K562 (cell line): ENCODE measurements around the gene SMG6. TPM values are rescaled to one million over a fixed set of nuclear protein-coding genes. Genes with fewer than 3 reads are reported as not detected.

Experiments
- ATAC-seq: fragments of 200-7000 bp; cut with Tn5 transposase; 3 replicates; pipeline ENCODE4 v1.9.1; 2020; ENCODE audit warnings: moderate library complexity
- BruUV-seq: library from RNA; stranded (reverse); fragments of 400-500 nt; replicated peaks from 2 replicates; lab custom pipeline; 2021; lab: Mats Ljungman, UMichigan
- CTCF ChIA-PET: fragments of 300-600 bp; formaldehyde crosslinking; extraction: SDS; loops from one replicate; lab custom pipeline; 2021; ENCODE audit warnings: low intra/inter-chr PET ratio; lab: Yijun Ruan, JAX
- POLR2A ChIA-PET: fragments of 300-600, 350-650 bp; sonication (Branson Sonifier 250); formaldehyde crosslinking; extraction: SDS; loops from one replicate; lab custom pipeline; 2021; ENCODE audit warnings: antibody characterized with exemption, inconsistent platforms; lab: Yijun Ruan, JAX
- DNase-seq, 4 experiments: peaks; one replicate each; pipeline versions ENCODE4 v3.0.0 to v3.0.0-alpha.2; 2011 to 2018; ENCODE audit warnings: low spot score in 3 of 4, mixed read lengths in 3 of 4; ENCODE audit errors: extremely low read depth in 1 of 4
- FAIRE-seq: peaks from 2 replicates; lab custom pipeline; 2011; peaks lifted over from hg19 to GRCh38; lab: Jason Lieb, UNC
- H2AFZ ChIP-seq: 2 replicates; pipeline ENCODE4 v1.6.0; 2011; ENCODE audit warnings: low read depth, low read length, control low read depth, inconsistent platforms
- H3K27ac ChIP-seq: fragments of 200-600 bp; 3 replicates; pipeline ENCODE4 v1.8.0; 2011; ENCODE audit warnings: low read depth, mild to moderate bottlenecking, control low read depth, inconsistent platforms, low read length, moderate library complexity, mixed read lengths; ENCODE audit errors: extremely low read depth
- H3K27me3 ChIP-seq, 2 experiments: fragments of 300-600 bp in 1 of 2; 2 replicates in 1 of 2; 3 replicates in 1 of 2; pipeline versions ENCODE4 v1.6.0 to v1.8.0; 2011; ENCODE audit warnings: inconsistent platforms in 2 of 2, low read length in 2 of 2, mild to moderate bottlenecking in 1 of 2, mixed read lengths in 1 of 2, moderate library complexity in 1 of 2; ENCODE audit not compliant: control insufficient read depth in 2 of 2, insufficient read depth in 2 of 2
- H3K36me3 ChIP-seq: fragments of 300-600 bp; 3 replicates; pipeline ENCODE4 v1.8.0; 2011; ENCODE audit warnings: mild to moderate bottlenecking, low read length, inconsistent platforms; ENCODE audit not compliant: control insufficient read depth, insufficient read depth
- H3K4me1 ChIP-seq, 2 experiments: fragments of 200-600 bp in 1 of 2; replicated peaks in 1 of 2; 2 replicates in 1 of 2; 3 replicates in 1 of 2; pipeline versions ENCODE4 v1.5.1 to v1.8.0; 2011; ENCODE audit warnings: inconsistent platforms in 2 of 2, low read length in 2 of 2, mild to moderate bottlenecking in 1 of 2, mixed read lengths in 1 of 2, moderate library complexity in 1 of 2; ENCODE audit not compliant: control insufficient read depth in 2 of 2, insufficient read depth in 2 of 2
- H3K4me2 ChIP-seq: 2 replicates; pipeline ENCODE4 v1.6.1; 2011; ENCODE audit warnings: low read length, control low read depth, inconsistent platforms, mixed read lengths; ENCODE audit not compliant: insufficient read depth
- H3K4me3 ChIP-seq: fragments of 200-600 bp; sonication (generic), shearing (Covaris generic); 2 replicates; pipeline ENCODE4 v1.5.1; 2016; ENCODE audit warnings: control low read depth, inconsistent platforms
- H3K79me2 ChIP-seq: fragments of 200-600 bp; 3 replicates; pipeline ENCODE4 v1.8.0; 2011; ENCODE audit warnings: low read length, inconsistent platforms; ENCODE audit not compliant: control insufficient read depth, insufficient read depth
- H3K9ac ChIP-seq, 2 experiments: 2 replicates each; pipeline versions ENCODE4 v1.6.0 to v1.6.1; 2011; ENCODE audit warnings: low read depth in 2 of 2, low read length in 2 of 2, control low read depth in 1 of 2, inconsistent platforms in 1 of 2, mild to moderate bottlenecking in 1 of 2, mixed read lengths in 1 of 2; ENCODE audit not compliant: insufficient read depth in 1 of 2
- H3K9me1 ChIP-seq: one replicate; pipeline ENCODE4 v1.6.0; 2011; ENCODE audit warnings: inconsistent platforms, mild to moderate bottlenecking, low read length, moderate library complexity; ENCODE audit not compliant: control insufficient read depth, insufficient read depth
- H3K9me3 ChIP-seq: replicated peaks from 2 replicates; pipeline ENCODE4 v1.5.1; 2011; ENCODE audit warnings: low read depth, low read length, inconsistent platforms; ENCODE audit not compliant: control insufficient read depth, insufficient read depth
- H4K20me1 ChIP-seq: replicated peaks from 2 replicates; pipeline ENCODE4 v1.6.1; 2011; ENCODE audit warnings: low read length, inconsistent platforms, mixed read lengths; ENCODE audit not compliant: control insufficient read depth, insufficient read depth
- BRD9 ChIP-seq: fragments of 450-650 bp; IDR thresholded peaks from 2 replicates; pipeline ENCODE4 v1.6.1; 2018; ENCODE audit warnings: low read depth; ENCODE audit not compliant: partially characterized antibody
- CXXC5 ChIP-seq: fragments of 250-450 bp; sonication (Bioruptor Pico); IDR thresholded peaks from 2 replicates; pipeline ENCODE4 v1.8.0; 2022; ENCODE audit warnings: inconsistent platforms, mild to moderate bottlenecking, moderate library complexity
- GTF3C2 ChIP-seq: IDR thresholded peaks from 3 replicates; pipeline ENCODE4 v1.6.1; 2011; ENCODE audit warnings: borderline replicate concordance, mild to moderate bottlenecking, moderate library complexity; ENCODE audit not compliant: insufficient read length; ENCODE audit errors: extremely low read depth
- HDAC2 ChIP-seq: fragments of 450-650 bp; IDR thresholded peaks from 2 replicates; pipeline ENCODE4 v1.6.1; 2016; ENCODE audit warnings: mild to moderate bottlenecking
- KAT2B ChIP-seq: IDR thresholded peaks from one replicate; pipeline ENCODE4 v1.6.1; 2012; ENCODE audit warnings: low read depth, mild to moderate bottlenecking, control low read depth, inconsistent platforms, low read length, moderate library complexity
- MCM5 ChIP-seq: fragments of 450-650 bp; IDR thresholded peaks from 2 replicates; pipeline ENCODE4 v1.6.1; 2016; ENCODE audit warnings: low read depth
- MEF2D ChIP-seq: conservative IDR thresholded peaks from 2 replicates; pipeline ENCODE4 v1.6.1; 2016; ENCODE audit warnings: low read depth, missing genetic modification characterization, missing compliant biosample characterization
- NCOR1 ChIP-seq: fragments of 450-650 bp; IDR thresholded peaks from 2 replicates; pipeline ENCODE4 v1.6.1; 2016; ENCODE audit warnings: mild to moderate bottlenecking, moderate library complexity
- NUFIP1 ChIP-seq: fragments of 450-650 bp; IDR thresholded peaks from 2 replicates; pipeline ENCODE4 v1.6.1; 2018; ENCODE audit not compliant: partially characterized antibody
- SMAD3 ChIP-seq: fragments of 450-650 bp; formaldehyde crosslinking; conservative IDR thresholded peaks from 2 replicates; pipeline ENCODE4 v1.4.0; 2020; ENCODE audit warnings: mild to moderate bottlenecking
- SNRNP70 ChIP-seq: fragments of 200-400 bp; formaldehyde crosslinking; optimal IDR thresholded peaks from 2 replicates; pipeline ENCODE3; 2017; ENCODE audit warnings: low read depth, low read length
- ZHX1 ChIP-seq: fragments of 150-350 bp; conservative IDR thresholded peaks from 2 replicates; pipeline ENCODE4 v1.6.1; 2014; ENCODE audit warnings: low read length
- WGBS: fragments of 100-300 bp; shearing (Covaris generic); methylation state at CpG from one replicate; pipeline ENCODE4 v1.1.6; 2016; ENCODE audit warnings: low coverage, mixed read lengths; ENCODE audit not compliant: insufficient coverage; ENCODE audit errors: missing lambda C conversion rate; 5-methylcytosine and 5-hydroxymethylcytosine counted together
- in situ Hi-C: fragments of 300-500 bp; cut with MboI; formaldehyde crosslinking; loops from 4 replicates; pipeline ENCODE4 v1.15.0; 2018; ENCODE audit warnings: inconsistent platforms, mixed read lengths
- intact Hi-C: fragments of 100-400 bp; cut with micrococcal nuclease; formaldehyde crosslinking; loops from 2 replicates; pipeline ENCODE4 v1.14.2; 2022
- polyA plus RNA-seq, 8 experiments: library from polyadenylated mRNA; depleted of rRNA in 4 of 8; stranded (reverse) in 5 of 8; unstranded in 3 of 8; fragments of >200 nt; fragmentation: Nextera tagmentation in 2 of 8; fragmentation: Illumina TruSeq in 1 of 8; extraction: Ambion mirVana in 2 of 8; extraction: Trizol in 1 of 8; gene quantifications; 2 replicates each; pipeline versions ENCODE4 v1.2.1 to v1.2.3, GENCODE V29; 2011 to 2014; ENCODE audit warnings: inconsistent platforms in 1 of 8, missing spikeins in 1 of 8
- total RNA-seq, 7 experiments: library from RNA; depleted of rRNA in 6 of 7; stranded (reverse); fragments of >200 nt in 6 of 7; fragmentation: Illumina TruSeq in 2 of 7; extraction: Trizol in 2 of 7; gene quantifications; 2 replicates each; pipeline versions ENCODE4 v1.2.1 to v1.2.3, GENCODE V29; 2011 to 2021; ENCODE audit warnings: low replicate concordance in 1 of 7

The SMG6 gene
- total and polyA plus RNA-seq, 9 of the 15 experiments (the other 6 are each of a cell fraction or from before 2014, with no cell fraction given): 0.44 to 13.9 (median 6.0) TPM

DNA sequence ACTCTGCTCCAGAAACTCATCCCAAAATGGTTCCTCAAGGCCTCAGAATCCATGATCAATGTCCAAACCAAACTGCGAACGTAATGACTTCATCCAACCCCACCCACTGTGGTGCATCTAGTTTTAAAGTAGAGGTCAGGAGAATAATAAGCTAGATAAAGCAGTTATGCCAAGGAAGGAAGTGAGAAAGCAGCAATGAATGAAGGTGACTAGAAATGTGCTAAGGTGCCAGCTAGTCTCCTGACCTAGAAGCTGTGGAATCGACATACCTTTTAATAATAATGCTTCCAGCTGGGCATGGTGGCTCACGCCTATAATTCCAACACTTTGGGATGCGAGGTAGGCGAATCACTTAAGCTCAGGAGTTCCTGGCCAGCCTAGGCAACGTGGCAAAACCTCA lies 99.2 kb downstream of the SMG6 start:
- DNase-seq (no peak), ATAC-seq (no peak), FAIRE-seq (no peak)
- no TSS peak for BruUV-seq
- Histone ChIP-seq H3K79me2 (no peaks in the 10 kb centered on the region), H3K9me1 (no peaks in the 10 kb centered on the region), H3K4me2 (no peak overlapping the region), H3K4me3 (no peak overlapping the region), H3K4me1 (no peaks in the 10 kb centered on the region), H3K27me3 (no peaks in the 10 kb centered on the region), H2AFZ (no peak overlapping the region), H3K9ac (no peak overlapping the region), H3K9me3 (no peaks in the 10 kb centered on the region), H3K36me3 (peaks cover 5% of the 10 kb centered on the region; the same call in 2 of the 3 replicates), H4K20me1 (no peaks in the 10 kb centered on the region)
- 84% methylated on average over 7 of the region's 7 CpGs for WGBS
- CTCF ChIA-PET: no interaction called here
- in situ Hi-C loops: no loop called here
- no peak for TF ChIP-seq NCOR1
- TF ChIP-seq MCM5: no peak
- TF ChIP-seq MEF2D (tag): no peak
- no peak for TF ChIP-seq NUFIP1
- TF ChIP-seq GTF3C2: no peak
- TF ChIP-seq SMAD3 (CRISPR knock-in tag): no peak
- TF ChIP-seq HDAC2: no peak
- no peak for TF ChIP-seq ZHX1
- TF ChIP-seq BRD9: no peak
- TF ChIP-seq KAT2B: no peak
- TF ChIP-seq SNRNP70: no peak
- TF ChIP-seq CXXC5 (CRISPR knock-in tag): no peak
- TF ChIP-seq, all 486 proteins: peak for 0
- POLR2A ChIA-PET: interaction anchor here (0.7 to 1.3 kb wide), 2 partner anchors 9 to 18 kb away, joined by 3 read pairs; no protein-coding TSS in a partner anchor
- intact Hi-C loops: no loop called here
- no peak overlapping the region for H3K27ac ChIP-seq
